Panc1 (cell line): ENCODE data around the gene PRR14L.

Experiments
- REST ChIP-seq, 2 experiments: IDR thresholded peaks; 2 replicates each; pipeline ENCODE4 v1.6.1; 2011 to 2012; ENCODE audit warnings: low read depth in 2 of 2, control low read depth in 1 of 2, low read length in 1 of 2, mild to moderate bottlenecking in 1 of 2, moderate library complexity in 1 of 2; ENCODE audit not compliant: insufficient read depth in 1 of 2
- TF ChIP-seq, protein P1 (sequence below): fragments of 450-650 bp; IDR thresholded peaks from 2 replicates; pipeline ENCODE4 v1.5.1; 2017; ENCODE audit warnings: mild to moderate bottlenecking

- TF ChIP-seq, protein P1, sequence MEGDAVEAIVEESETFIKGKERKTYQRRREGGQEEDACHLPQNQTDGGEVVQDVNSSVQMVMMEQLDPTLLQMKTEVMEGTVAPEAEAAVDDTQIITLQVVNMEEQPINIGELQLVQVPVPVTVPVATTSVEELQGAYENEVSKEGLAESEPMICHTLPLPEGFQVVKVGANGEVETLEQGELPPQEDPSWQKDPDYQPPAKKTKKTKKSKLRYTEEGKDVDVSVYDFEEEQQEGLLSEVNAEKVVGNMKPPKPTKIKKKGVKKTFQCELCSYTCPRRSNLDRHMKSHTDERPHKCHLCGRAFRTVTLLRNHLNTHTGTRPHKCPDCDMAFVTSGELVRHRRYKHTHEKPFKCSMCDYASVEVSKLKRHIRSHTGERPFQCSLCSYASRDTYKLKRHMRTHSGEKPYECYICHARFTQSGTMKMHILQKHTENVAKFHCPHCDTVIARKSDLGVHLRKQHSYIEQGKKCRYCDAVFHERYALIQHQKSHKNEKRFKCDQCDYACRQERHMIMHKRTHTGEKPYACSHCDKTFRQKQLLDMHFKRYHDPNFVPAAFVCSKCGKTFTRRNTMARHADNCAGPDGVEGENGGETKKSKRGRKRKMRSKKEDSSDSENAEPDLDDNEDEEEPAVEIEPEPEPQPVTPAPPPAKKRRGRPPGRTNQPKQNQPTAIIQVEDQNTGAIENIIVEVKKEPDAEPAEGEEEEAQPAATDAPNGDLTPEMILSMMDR, result no peak
- TF ChIP-seq REST (IDR thresholded peaks at IDR 0.05; ENCODE audit: insufficient read depth in 1 of 2, low read depth in 2 of 2, low read length in 1 of 2), result no peak
Observed at GRCh38 chr22:31680861-31681341, 69.0 kb downstream of the PRR14L start.
